ACC112 (cell line): Measurements from ENCODE around the gene GNAI3.
"Not testable (repeated sequence)": the region's sequence is repeated elsewhere in the genome, so short reads cannot be mapped to it uniquely, and the experiment has no call there.

ENCODE experiments used
- H2AFZ ChIP-seq: fragments of 200-600 bp; sonication (generic); one replicate; pipeline ENCODE4 v1.6.0; 2017; ENCODE audit warnings: antibody characterized with exemption, low read length; ENCODE audit not compliant: unreplicated experiment
- H3K27ac ChIP-seq: fragments of 200-600 bp; sonication (generic); 2 replicates; pipeline ENCODE4 v1.5.1; 2014; ENCODE audit warnings: low read depth, mild to moderate bottlenecking, antibody characterized with exemption, low read length, moderate library complexity
- H3K27me3 ChIP-seq: fragments of 200-600 bp; sonication (generic); 2 replicates; pipeline ENCODE4 v1.6.1; 2014; ENCODE audit warnings: mild to moderate bottlenecking, antibody characterized with exemption, low read length, moderate library complexity, mixed read lengths; ENCODE audit not compliant: insufficient read depth
- H3K36me3 ChIP-seq: fragments of 200-600 bp; sonication (generic); 2 replicates; pipeline ENCODE4 v1.6.1; 2016; ENCODE audit warnings: mild to moderate bottlenecking, antibody characterized with exemption, low read length, moderate library complexity, mixed read lengths; ENCODE audit not compliant: insufficient read depth
- H3K4me1 ChIP-seq: fragments of 200-600 bp; sonication (generic); one replicate; pipeline ENCODE4 v1.6.1; 2016; ENCODE audit warnings: low read length, mixed read lengths; ENCODE audit not compliant: insufficient read depth, unreplicated experiment, control insufficient read depth
- H3K4me3 ChIP-seq: fragments of 200-600 bp; sonication (generic); 2 replicates; pipeline ENCODE4 v1.5.1; 2014; ENCODE audit warnings: mild to moderate bottlenecking, low read depth, low read length
- H3K79me2 ChIP-seq: fragments of 200-600 bp; sonication (generic); one replicate; pipeline ENCODE4 v1.6.0; 2016; ENCODE audit warnings: low read length; ENCODE audit not compliant: control insufficient read depth, unreplicated experiment, insufficient read depth

Gene GNAI3

GRCh38 chr1:109654519-109654918 is 106.1 kb downstream of the GNAI3 start:
- H3K4me3 ChIP-seq, result no peak overlapping the region
- no peak overlapping the region for H3K27ac ChIP-seq
- H2AFZ ChIP-seq, result no peak overlapping the region
- peaks cover 11% of the 10 kb centered on the region; the same call in 1 of the 2 replicates for H3K27me3 ChIP-seq
- H3K4me1 ChIP-seq, result peaks cover 19% of the 10 kb centered on the region
- no peaks in the 10 kb centered on the region for H3K36me3 ChIP-seq
- no peaks in the 10 kb centered on the region for H3K79me2 ChIP-seq

GRCh38 chr1:109655615-109656519 is 107.5 kb downstream of the GNAI3 start, which contains the start of gene GSTM4:
Gene GSTM4, plus strand, starts transcription at chr1:109656099. Its CDS starts 291 bp downstream, at chr1:109656390.
- Histone ChIP-seq H3K4me1 (peaks cover 7% of the 10 kb centered on the region), H2AFZ (peak within 1 kb of the TSS; percentile 95), H3K79me2 (no peaks in the 10 kb centered on the region), H3K27me3 (peaks cover 11% of the 10 kb centered on the region; the same call in 1 of the 2 replicates), H3K4me3 (peak within 1 kb of the TSS; percentile 80), H3K36me3 (no peaks in the 10 kb centered on the region), H3K27ac (no peak within 1 kb of the TSS; the same call in 1 of the 2 replicates)

DNA sequence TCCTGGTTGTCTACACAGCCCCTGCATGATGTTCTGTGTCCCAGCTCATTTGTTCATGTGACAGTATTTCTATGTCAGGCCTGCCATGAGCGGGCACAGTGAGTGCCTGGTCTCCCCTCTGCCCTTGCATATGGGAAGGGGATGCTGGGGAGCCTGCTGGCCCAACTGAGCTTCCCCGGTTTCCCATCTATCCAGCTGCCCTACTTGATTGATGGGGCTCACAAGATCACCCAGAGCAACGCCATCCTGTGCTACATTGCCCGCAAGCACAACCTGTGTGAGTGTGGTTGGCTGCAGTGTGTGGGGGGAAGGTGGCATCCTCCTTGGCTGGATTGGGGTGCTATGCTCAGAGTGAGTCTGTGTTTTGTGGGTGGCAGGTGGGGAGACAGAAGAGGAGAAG is 109.0 kb downstream of the GNAI3 start:
- Histone ChIP-seq H3K27ac (no peak overlapping the region), H3K79me2 (no peaks in the 10 kb centered on the region), H3K4me1 (peaks cover 4% of the 10 kb centered on the region), H3K36me3 (no peaks in the 10 kb centered on the region), H3K27me3 (0 out of 2 replicates have a peak, but pooled peaks cover 2% of the 10 kb centered on the region), H2AFZ (no peak overlapping the region), H3K4me3 (no peak overlapping the region)

DNA sequence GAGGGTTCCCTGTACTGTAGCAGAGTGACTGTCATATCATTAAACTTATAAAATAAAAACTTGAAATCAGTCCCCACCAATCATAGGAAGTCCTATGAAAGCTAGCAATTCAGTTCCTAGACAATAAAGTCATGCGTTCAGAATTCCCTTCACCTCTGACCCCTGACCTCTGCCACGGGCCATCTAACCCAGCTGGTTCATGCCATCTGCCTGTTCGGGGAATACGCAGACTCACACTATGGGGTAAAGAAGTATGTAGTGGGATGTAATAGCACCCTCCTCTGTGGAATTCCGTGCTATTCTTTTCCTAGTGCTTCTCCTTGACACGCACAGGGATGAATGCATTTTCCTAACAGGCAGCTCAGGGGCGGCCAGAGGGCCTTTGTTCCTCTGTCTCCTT is 109.6 kb downstream of the GNAI3 start:
- no peaks in the 10 kb centered on the region for H3K27me3 ChIP-seq
- H3K36me3 ChIP-seq, result no peaks in the 10 kb centered on the region
- no peak overlapping the region for H3K4me3 ChIP-seq
- no peaks in the 10 kb centered on the region for H3K79me2 ChIP-seq
- no peak overlapping the region for H2AFZ ChIP-seq
- no peak overlapping the region for H3K27ac ChIP-seq
- H3K4me1 ChIP-seq, result peaks cover 4% of the 10 kb centered on the region

- Histone ChIP-seq H3K4me3 (no peak overlapping the region), H3K4me1 (peaks cover 4% of the 10 kb centered on the region), H3K79me2 (no peaks in the 10 kb centered on the region), H2AFZ (no peak overlapping the region), H3K27ac (no peak overlapping the region), H3K27me3 (no peaks in the 10 kb centered on the region), H3K36me3 (no peaks in the 10 kb centered on the region)
Measured at GRCh38 chr1:109658533-109659042, 110.2 kb downstream of the GNAI3 start.

DNA sequence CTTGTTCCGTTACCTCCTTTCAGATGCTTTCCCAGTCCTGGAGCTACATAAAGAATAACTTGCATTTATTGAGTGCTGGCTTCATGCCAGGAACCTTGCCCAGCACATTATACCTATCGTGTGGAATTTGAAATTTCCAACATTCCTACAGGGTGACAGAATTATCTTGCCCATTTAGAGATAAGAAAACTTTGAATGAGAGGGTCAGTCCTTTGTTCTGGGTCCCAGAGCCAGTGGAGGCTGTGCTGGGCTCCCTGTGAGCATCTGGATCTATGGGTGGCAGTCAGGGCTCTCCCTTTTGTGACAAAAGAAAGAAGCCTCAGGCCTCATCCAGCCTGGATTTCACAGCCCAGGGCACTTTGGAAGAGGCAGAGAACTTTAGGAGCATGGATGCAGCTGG is 110.7 kb downstream of the GNAI3 start:
- Histone ChIP-seq H2AFZ (no peak overlapping the region), H3K27me3 (no peaks in the 10 kb centered on the region), H3K4me1 (peaks cover 9% of the 10 kb centered on the region), H3K36me3 (no peaks in the 10 kb centered on the region), H3K79me2 (no peaks in the 10 kb centered on the region), H3K27ac (no peak overlapping the region), H3K4me3 (no peak overlapping the region)

DNA sequence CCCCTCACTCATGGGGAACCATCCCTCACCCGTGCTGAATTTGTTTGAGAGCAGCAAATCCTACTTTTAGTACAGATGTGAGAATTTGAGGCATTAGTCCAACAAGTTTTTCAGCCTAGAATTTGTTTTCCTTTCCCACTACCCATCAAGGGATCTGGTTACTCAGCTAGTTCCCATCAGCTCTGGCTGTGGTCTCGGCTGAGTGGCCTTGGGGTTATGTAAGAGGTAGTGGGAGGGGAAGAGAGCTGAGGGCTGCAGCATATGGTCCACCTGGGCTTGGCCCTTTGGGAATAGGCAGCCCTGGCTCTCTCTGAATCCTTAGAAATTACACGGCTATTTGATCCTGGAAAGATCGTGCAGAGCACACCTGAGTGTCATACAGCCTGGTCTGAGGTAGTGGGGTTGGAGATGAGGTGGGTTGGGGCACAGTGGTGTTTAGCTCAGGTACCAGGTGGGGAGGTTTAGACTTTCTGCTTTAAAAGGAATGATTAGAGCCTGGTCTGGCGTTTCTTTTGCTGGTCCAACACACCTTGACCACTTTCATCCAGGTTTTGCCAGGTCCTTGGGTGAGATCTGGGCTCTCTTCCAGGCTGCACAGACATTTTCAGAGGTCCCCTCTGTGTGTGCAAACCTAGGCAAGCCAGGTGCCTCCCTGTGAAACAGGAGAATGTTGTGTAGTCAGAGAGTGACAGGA is 111.7 kb downstream of the GNAI3 start:
- peaks cover 6% of the 10 kb centered on the region for H3K4me1 ChIP-seq
- H2AFZ ChIP-seq, result no peak overlapping the region
- H3K27me3 ChIP-seq, result no peaks in the 10 kb centered on the region
- no peaks in the 10 kb centered on the region for H3K79me2 ChIP-seq
- no peak overlapping the region for H3K4me3 ChIP-seq
- no peaks in the 10 kb centered on the region for H3K36me3 ChIP-seq
- H3K27ac ChIP-seq, result no peak overlapping the region

DNA sequence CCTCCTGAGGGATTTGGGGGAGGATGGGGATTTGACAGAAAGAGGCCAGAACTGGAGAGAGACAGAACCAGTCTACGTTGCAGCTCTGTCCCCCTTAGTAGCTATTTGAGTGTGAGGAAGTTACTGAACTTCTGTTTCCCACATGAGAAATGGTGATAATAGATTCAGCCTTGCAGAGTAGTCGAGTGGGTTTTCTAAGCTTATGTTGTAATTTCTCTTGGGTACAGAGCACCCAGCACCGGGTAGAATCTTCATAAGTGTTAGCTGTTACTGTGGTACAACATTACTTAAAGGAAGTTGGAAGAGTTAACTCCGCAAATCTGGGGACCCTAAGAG is 112.2 kb downstream of the GNAI3 start:
- H3K4me3 ChIP-seq, H3K79me2 ChIP-seq, H2AFZ ChIP-seq, H3K36me3 ChIP-seq, H3K27ac ChIP-seq, H3K27me3 ChIP-seq, H3K4me1 ChIP-seq: not testable (repeated sequence)

DNA sequence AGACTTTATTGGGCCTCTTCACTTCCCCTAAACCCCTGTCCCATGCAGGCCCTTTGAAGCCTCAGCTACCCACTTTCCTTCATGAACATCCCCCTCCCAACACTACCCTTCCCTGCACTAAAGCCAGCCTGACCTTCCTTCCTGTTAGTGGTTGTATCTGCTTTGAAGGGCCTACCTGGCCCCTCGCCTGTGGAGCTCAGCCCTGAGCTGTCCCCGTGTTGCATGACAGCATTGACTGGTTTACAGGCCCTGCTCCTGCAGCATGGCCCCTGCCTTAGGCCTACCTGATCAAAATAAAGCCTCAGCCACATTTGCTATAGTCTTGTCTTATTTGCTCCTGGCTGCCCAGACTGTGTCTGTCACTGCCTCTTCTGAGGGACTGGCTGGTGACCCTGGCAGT is 113.0 kb downstream of the GNAI3 start:
- Histone ChIP-seq H3K27ac (no peak overlapping the region), H3K79me2 (no peaks in the 10 kb centered on the region), H3K36me3 (no peaks in the 10 kb centered on the region), H3K27me3 (no peaks in the 10 kb centered on the region), H2AFZ (no peak overlapping the region), H3K4me1 (peaks cover 5% of the 10 kb centered on the region), H3K4me3 (no peak overlapping the region)

DNA sequence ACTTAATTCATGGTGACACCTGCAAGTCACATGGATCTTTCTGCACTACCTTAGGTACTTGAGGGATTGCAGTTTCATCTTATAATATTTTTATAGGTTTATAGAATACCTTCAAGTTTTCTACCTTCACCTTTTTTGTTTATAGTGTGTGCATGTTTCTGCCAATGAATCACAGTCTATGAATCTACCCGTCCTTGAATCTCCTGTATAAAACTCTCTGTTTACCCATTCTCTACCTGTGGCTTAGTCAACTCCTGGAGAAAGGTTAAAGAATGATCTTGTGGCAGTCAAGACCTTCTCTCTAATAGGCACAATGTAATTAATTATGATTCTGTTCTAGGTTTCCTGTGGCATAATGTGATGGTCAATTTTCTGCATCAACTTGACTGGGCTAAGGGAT is 116.3 kb downstream of the GNAI3 start:
- H3K4me1 ChIP-seq, result peaks cover 9% of the 10 kb centered on the region
- H3K27me3 ChIP-seq, result no peaks in the 10 kb centered on the region
- no peak overlapping the region for H2AFZ ChIP-seq
- no peak overlapping the region for H3K27ac ChIP-seq
- H3K36me3 ChIP-seq, result no peaks in the 10 kb centered on the region
- H3K4me3 ChIP-seq, result no peak overlapping the region
- no peaks in the 10 kb centered on the region for H3K79me2 ChIP-seq
